Gastroesophageal sphincter (tissue), 3 donors: ENCODE results near the gene LRP6.

Experiments
- EP300 ChIP-seq: sonication (generic); formaldehyde crosslinking; IDR thresholded peaks from one replicate; pipeline ENCODE4 v1.6.1; 2017; ENCODE audit warnings: antibody characterized with exemption, mild to moderate bottlenecking
- POLR2A ChIP-seq, 2 donors: fragments of 450-650 bp; IDR thresholded peaks; one replicate each; pipeline ENCODE4 v1.6.1; 2017; ENCODE audit warnings: antibody characterized with exemption in 2 of 2, mild to moderate bottlenecking in 2 of 2, moderate library complexity in 1 of 2
- POLR2AphosphoS5 ChIP-seq: sonication (generic); formaldehyde crosslinking; IDR thresholded peaks from one replicate; pipeline ENCODE4 v1.6.1; 2017; ENCODE audit warnings: antibody characterized with exemption
- TF ChIP-seq, protein P1 (sequence below), 4 experiments: fragments of 200-600 bp in 2 of 4; fragments of 450-650 bp in 2 of 4; sonication (generic) in 1 of 4; IDR thresholded peaks; one replicate each; pipeline ENCODE4 v1.5.1; 2017 to 2019; ENCODE audit warnings: antibody characterized with exemption in 4 of 4, mild to moderate bottlenecking in 2 of 4, moderate library complexity in 2 of 4

- TF ChIP-seq, protein P1, sequence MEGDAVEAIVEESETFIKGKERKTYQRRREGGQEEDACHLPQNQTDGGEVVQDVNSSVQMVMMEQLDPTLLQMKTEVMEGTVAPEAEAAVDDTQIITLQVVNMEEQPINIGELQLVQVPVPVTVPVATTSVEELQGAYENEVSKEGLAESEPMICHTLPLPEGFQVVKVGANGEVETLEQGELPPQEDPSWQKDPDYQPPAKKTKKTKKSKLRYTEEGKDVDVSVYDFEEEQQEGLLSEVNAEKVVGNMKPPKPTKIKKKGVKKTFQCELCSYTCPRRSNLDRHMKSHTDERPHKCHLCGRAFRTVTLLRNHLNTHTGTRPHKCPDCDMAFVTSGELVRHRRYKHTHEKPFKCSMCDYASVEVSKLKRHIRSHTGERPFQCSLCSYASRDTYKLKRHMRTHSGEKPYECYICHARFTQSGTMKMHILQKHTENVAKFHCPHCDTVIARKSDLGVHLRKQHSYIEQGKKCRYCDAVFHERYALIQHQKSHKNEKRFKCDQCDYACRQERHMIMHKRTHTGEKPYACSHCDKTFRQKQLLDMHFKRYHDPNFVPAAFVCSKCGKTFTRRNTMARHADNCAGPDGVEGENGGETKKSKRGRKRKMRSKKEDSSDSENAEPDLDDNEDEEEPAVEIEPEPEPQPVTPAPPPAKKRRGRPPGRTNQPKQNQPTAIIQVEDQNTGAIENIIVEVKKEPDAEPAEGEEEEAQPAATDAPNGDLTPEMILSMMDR (IDR thresholded peaks at IDR 0.05): no peak
- no peak for TF ChIP-seq EP300
- TF ChIP-seq POLR2AphosphoS5: no peak
- TF ChIP-seq POLR2A (IDR thresholded peaks at IDR 0.05): no peak
Observed at GRCh38 chr12:12263909-12264308, 2.9 kb downstream of the LRP6 start.
